GM12878 (cell line): ENCODE measurements around the gene CD68. TPM values are rescaled to one million over a fixed set of nuclear protein-coding genes. Genes with fewer than 3 reads are reported as not detected.

Experiments used
- ATAC-seq: fragments of 200-7000 bp; cut with Tn5 transposase; 3 replicates; pipeline ENCODE4 v1.9.1; 2020; ENCODE audit warnings: mild to moderate bottlenecking, moderate library complexity
- BruUV-seq: library from RNA; stranded (reverse); fragments of 400-500 nt; replicated peaks from 2 replicates; lab custom pipeline; 2021; lab: Mats Ljungman, UMichigan
- CTCF ChIA-PET: fragments of 300-600 bp; sonication (Branson Sonifier 250); formaldehyde crosslinking; extraction: SDS; loops from one replicate; lab custom pipeline; 2021; ENCODE audit warnings: inconsistent platforms; lab: Yijun Ruan, JAX
- POLR2A ChIA-PET: fragments of 350-600 bp; formaldehyde crosslinking; extraction: SDS; loops from one replicate; lab custom pipeline; 2021; ENCODE audit warnings: inconsistent platforms; lab: Charles Lee
- RAD21 ChIA-PET: fragments of 300-600 bp; sonication (Branson Sonifier 250); formaldehyde crosslinking; loops from one replicate; lab custom pipeline; 2023; ENCODE audit warnings: antibody characterized with exemption; ENCODE audit not compliant: unreplicated experiment; lab: Charles Lee
- SMC1A ChIA-PET: fragments of 300-600 bp; sonication (Branson Sonifier 250); formaldehyde crosslinking; loops from one replicate; lab custom pipeline; 2023; ENCODE audit not compliant: unreplicated experiment, uncharacterized antibody; lab: Charles Lee
- DNase-seq: peaks from one replicate; pipeline ENCODE4 v3.0.0-alpha.2; 2011; ENCODE audit warnings: low read depth, low spot score
- FAIRE-seq: peaks from 3 replicates; lab custom pipeline; 2011; peaks lifted over from hg19 to GRCh38; lab: Jason Lieb, UNC
- H2AFZ ChIP-seq: 2 replicates; pipeline ENCODE4 v1.6.0; 2011; ENCODE audit warnings: low read depth, low read length, control low read depth; ENCODE audit not compliant: control insufficient read depth
- H3K27ac ChIP-seq: 2 replicates; pipeline ENCODE4 v1.5.1; 2011; ENCODE audit warnings: control low read depth; ENCODE audit not compliant: control insufficient read depth, insufficient read depth
- H3K27me3 ChIP-seq, 2 experiments: replicated peaks in 1 of 2; 2 replicates each; pipeline versions ENCODE4 v1.6.0 to v1.6.1; 2011; ENCODE audit warnings: low read length in 1 of 2; ENCODE audit not compliant: control insufficient read depth in 2 of 2, insufficient read depth in 2 of 2
- H3K36me3 ChIP-seq, 2 experiments: 2 replicates each; pipeline ENCODE4 v1.5.1; 2011; ENCODE audit warnings: low read length in 1 of 2; ENCODE audit not compliant: control insufficient read depth in 2 of 2, insufficient read depth in 2 of 2
- H3K4me1 ChIP-seq: 2 replicates; pipeline ENCODE4 v1.6.1; 2011; ENCODE audit warnings: mild to moderate bottlenecking, low read length, moderate library complexity, mixed read lengths; ENCODE audit not compliant: control insufficient read depth, insufficient read depth
- H3K4me2 ChIP-seq: 2 replicates; pipeline ENCODE4 v1.6.0; 2011; ENCODE audit warnings: control low read depth; ENCODE audit not compliant: control insufficient read depth, insufficient read depth
- H3K4me3 ChIP-seq: fragments of 200-600 bp; sonication (generic); 2 replicates; pipeline ENCODE4 v1.5.1; 2016
- H3K79me2 ChIP-seq: 2 replicates; pipeline ENCODE4 v1.6.0; 2011; ENCODE audit warnings: low read length; ENCODE audit not compliant: control insufficient read depth, insufficient read depth
- H3K9ac ChIP-seq: 2 replicates; pipeline ENCODE4 v1.8.0; 2011; ENCODE audit warnings: low read length, control low read depth, mixed read lengths; ENCODE audit not compliant: control insufficient read depth, insufficient read depth
- H3K9me3 ChIP-seq: replicated peaks from 3 replicates; pipeline ENCODE4 v1.5.1; 2011; ENCODE audit warnings: mild to moderate bottlenecking, low read length; ENCODE audit not compliant: control insufficient read depth, insufficient read depth
- H4K20me1 ChIP-seq: 2 replicates; pipeline ENCODE4 v1.6.0; 2011; ENCODE audit not compliant: control insufficient read depth, insufficient read depth
- BCL11A ChIP-seq: IDR thresholded peaks from 2 replicates; pipeline ENCODE4 v1.6.1; 2011; ENCODE audit warnings: low read depth, low read length
- CEBPB ChIP-seq, 2 experiments: fragments of 150-350 bp in 1 of 2; IDR thresholded peaks; 2 replicates each; pipeline ENCODE4 v1.6.1; 2012 to 2014; ENCODE audit warnings: low read depth in 2 of 2, low read length in 2 of 2, borderline replicate concordance in 1 of 2, inconsistent platforms in 1 of 2
- CREB1 ChIP-seq: IDR thresholded peaks from 2 replicates; pipeline ENCODE4 v1.6.1; 2012; ENCODE audit warnings: low read depth, mild to moderate bottlenecking, inconsistent platforms
- EZH2 ChIP-seq: IDR thresholded peaks from 2 replicates; pipeline ENCODE4 v1.6.1; 2012; ENCODE audit warnings: low read depth, mild to moderate bottlenecking, control low read depth, inconsistent platforms, low read length, borderline replicate concordance; ENCODE audit not compliant: control insufficient read depth
- KLF5 ChIP-seq: fragments of 450-650 bp; IDR thresholded peaks from 2 replicates; pipeline ENCODE4 v1.6.1; 2014; ENCODE audit warnings: mild to moderate bottlenecking; ENCODE audit not compliant: partially characterized antibody
- NFYB ChIP-seq: IDR thresholded peaks from 2 replicates; pipeline ENCODE4 v1.6.1; 2011; ENCODE audit warnings: low read depth, mild to moderate bottlenecking, low read length, improper control_type of control experiment, moderate library complexity; ENCODE audit not compliant: insufficient read depth
- SKIL ChIP-seq: fragments of 450-650 bp; IDR thresholded peaks from 2 replicates; pipeline ENCODE4 v1.6.1; 2017; ENCODE audit warnings: mild to moderate bottlenecking, low read depth, inconsistent platforms; ENCODE audit not compliant: poor library complexity, severe bottlenecking
- WGBS: methylation state at CpG from one replicate; pipeline ENCODE4 v1.1.6; 2016; ENCODE audit warnings: low lambda C conversion rate; ENCODE audit not compliant: insufficient replicate concordance, insufficient coverage; ENCODE audit errors: missing lambda C conversion rate; 5-methylcytosine and 5-hydroxymethylcytosine counted together
- in situ Hi-C: fragments of 300-500 bp; cut with MboI; formaldehyde crosslinking; loops from 9 replicates; pipeline ENCODE4 v1.14.3; 2018; ENCODE audit warnings: mixed read lengths
- intact Hi-C: fragments of 100-400 bp; cut with micrococcal nuclease; formaldehyde crosslinking; loops from one replicate; pipeline ENCODE4 v1.14.2; 2022; ENCODE audit not compliant: unreplicated experiment
- polyA plus RNA-seq, 11 experiments: library from polyadenylated mRNA; depleted of rRNA in 4 of 11; unstranded in 6 of 11; stranded (reverse) in 5 of 11; fragments of >200 nt; fragmentation: Nextera tagmentation in 4 of 11; fragmentation: Illumina TruSeq in 1 of 11; extraction: Ambion mirVana in 4 of 11; extraction: Trizol in 1 of 11; gene quantifications; 1 replicate in 1 of 11; 2 replicates in 10 of 11; pipeline versions ENCODE4 v1.2.1 to v1.2.3, GENCODE V29; 2011 to 2016; ENCODE audit warnings: inconsistent platforms in 2 of 11, missing spikeins in 2 of 11, low read depth in 1 of 11
- total RNA-seq, 4 experiments: library from RNA; depleted of rRNA in 3 of 4; stranded (reverse); fragments of >200 nt in 3 of 4; fragmentation: Illumina TruSeq in 1 of 4; extraction: Trizol in 1 of 4; gene quantifications; 2 replicates each; pipeline versions ENCODE4 v1.2.1 to v1.2.3, GENCODE V29; 2013 to 2021

CD68 gene
- total and polyA plus RNA-seq, 10 of the 15 experiments (the other 5 are each of a cell fraction or from before 2014, with no cell fraction given): 2.6 to 6.9 (median 3.8) TPM

DNA sequence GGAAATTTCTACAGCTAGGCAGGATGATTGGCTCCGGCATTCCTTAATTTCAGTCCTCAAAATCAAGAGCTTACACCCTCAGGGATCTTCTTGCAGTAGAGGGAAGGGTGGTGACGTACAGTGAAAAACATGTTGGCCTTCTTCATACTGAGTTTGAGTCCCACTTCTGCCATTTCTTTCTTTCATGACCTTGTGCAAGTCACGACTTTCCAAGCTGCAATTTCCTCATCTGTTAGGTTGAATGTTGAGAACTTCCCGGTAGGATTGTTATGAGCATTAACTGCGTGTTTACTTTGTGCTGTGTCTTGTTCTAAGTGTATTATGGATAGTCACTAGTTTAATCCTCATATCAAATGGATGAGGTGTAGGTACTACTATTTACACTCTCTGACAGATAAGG, 9.9 kb upstream of the CD68 start:
- ATAC-seq (no peak), DNase-seq (no peak), FAIRE-seq (no peak)
- SMC1A ChIA-PET: interaction anchor here (1.4 kb wide), 1 partner anchor 9 kb away, joined by 4 read pairs; no protein-coding TSS in a partner anchor
- Histone ChIP-seq H3K4me2 (no peak overlapping the region), H3K27me3 (no peaks in the 10 kb centered on the region), H3K36me3 (peaks cover 20 to 33% of the 10 kb centered on the region in 2 experiments), H3K79me2 (peaks cover 37% of the 10 kb centered on the region), H3K4me1 (peaks cover 4% of the 10 kb centered on the region), H3K9me3 (no peaks in the 10 kb centered on the region), H2AFZ (no peak overlapping the region), H4K20me1 (peaks cover 8% of the 10 kb centered on the region; the same call in 1 of the 2 replicates), H3K4me3 (no peak overlapping the region), H3K9ac (no peak overlapping the region), H3K27ac (no peak overlapping the region)
- in situ Hi-C loops (loop anchor here (25.0 kb wide), 1 partner anchor 532 kb away; the partner anchor contains the start of genes SLC16A11 and SLC16A13), intact Hi-C loops (no loop called here)
- CTCF ChIA-PET: interaction anchor here (0.7 to 2.9 kb wide), 3 partner anchors 9 to 56 kb away, joined by 3 to 14 read pairs (median 4); partner anchors contain the start of gene SENP3
- POLR2A ChIA-PET: interaction anchor here (0.5 to 1.8 kb wide), 3 partner anchors 10 to 264 kb away, joined by 4 to 5 read pairs (median 5); partner anchors contain the start of genes CD68 and MPDU1
- WGBS: 85% methylated on average over 5 of the region's 5 CpGs
- RAD21 ChIA-PET: interaction anchor here (1.0 kb wide), 1 partner anchor 20 kb away, joined by 3 read pairs; no protein-coding TSS in a partner anchor
- no TSS peak for BruUV-seq
- TF ChIP-seq CEBPB (IDR thresholded peaks at IDR 0.05; ENCODE audit: borderline replicate concordance in 1 of 2, low read depth in 2 of 2, low read length in 2 of 2) (no peak), EZH2 (no peak), KLF5 (no peak), BCL11A (no peak), SKIL (no peak), CREB1 (no peak), NFYB (no peak)
- TF ChIP-seq, all 136 proteins: peak for 0
